ENCODE measurements around the gene HIBCH.
"Not testable (repeated sequence)": the region's sequence is repeated elsewhere in the genome, so short reads cannot be mapped to it uniquely, and the experiment has no call there.

Gene HIBCH

GRCh38 chr2:190254063-190254850, 65.4 kb downstream of the HIBCH start:
- no peak for TF ChIP-seq CTCF (IDR thresholded peaks at IDR 0.05)
- no peak overlapping the region for H3K4me3 ChIP-seq
- H3K27ac ChIP-seq, result no peak overlapping the region
- no peak for DNase-seq (ENCODE audit: low spot score)

GRCh38 chr2:190250421-190250820, 69.2 kb downstream of the HIBCH start:
- Histone ChIP-seq H3K4me3 (no peak overlapping the region), H3K27ac (no peak overlapping the region)
- TF ChIP-seq CTCF (IDR thresholded peaks at IDR 0.05), result no peak

GRCh38 chr2:190235551-190236075, 84.0 kb downstream of the HIBCH start:
- no peak overlapping the region for H3K4me3 ChIP-seq
- H3K27ac ChIP-seq, result no peak overlapping the region
- no peak for DNase-seq (ENCODE audit: low spot score)
- no peak for TF ChIP-seq CTCF (IDR thresholded peaks at IDR 0.05)

More at GRCh38 chr2:190250421-190250820, 69.2 kb downstream of the HIBCH start:
- no peak for DNase-seq (ENCODE audit: low spot score)

- TF ChIP-seq CTCF (IDR thresholded peaks at IDR 0.05), result no peak
- DNase-seq (ENCODE audit: low spot score), result no peak
- H3K4me3 ChIP-seq, result no peak overlapping the region
- H3K27ac ChIP-seq, result no peak overlapping the region
These were observed 84.5 kb downstream of the HIBCH start for GRCh38 chr2:190235101-190235500.

GRCh38 chr2:190223989-190224388, 95.6 kb downstream of the HIBCH start:
- H3K27ac ChIP-seq; H3K4me3 ChIP-seq; DNase-seq (ENCODE audit: low spot score): not testable (repeated sequence)

- H3K27ac ChIP-seq; H3K4me3 ChIP-seq; DNase-seq (ENCODE audit: low spot score): not testable (repeated sequence)
These were observed 96.9 kb downstream of the HIBCH start for GRCh38 chr2:190222745-190223144.

GRCh38 chr2:190221429-190221828, 98.2 kb downstream of the HIBCH start:
- H3K27ac ChIP-seq, result no peak overlapping the region
- no peak for TF ChIP-seq CTCF (IDR thresholded peaks at IDR 0.05)
- no peak for DNase-seq (ENCODE audit: low spot score)
- no peak overlapping the region for H3K4me3 ChIP-seq

GRCh38 chr2:190219186-190219585, 100.4 kb downstream of the HIBCH start:
- H3K27ac ChIP-seq, result no peak overlapping the region
- no peak overlapping the region for H3K4me3 ChIP-seq
- no peak for DNase-seq (ENCODE audit: low spot score)
- no peak for TF ChIP-seq CTCF (IDR thresholded peaks at IDR 0.05)
